Parathyroid adenoma (tissue), 2 donors: ENCODE data around the gene TMEM95.
"Not testable (repeated sequence)": the region's sequence is repeated elsewhere in the genome, so short reads cannot be mapped to it uniquely, and the experiment has no call there.

Experiments used
- H2AFZ ChIP-seq: fragments of 300-600 bp; sonication (generic); one replicate; pipeline ENCODE4 v1.7.0; 2017; ENCODE audit warnings: antibody characterized with exemption, mild to moderate bottlenecking
- H3K27ac ChIP-seq: fragments of 300-600 bp; sonication (generic); one replicate; pipeline ENCODE4 v1.7.0; 2017
- H3K27me3 ChIP-seq: fragments of 300-600 bp; sonication (generic); one replicate; pipeline ENCODE4 v1.7.0; 2017; ENCODE audit warnings: low read length; ENCODE audit not compliant: control insufficient read depth, insufficient read depth
- H3K36me3 ChIP-seq: fragments of 300-600 bp; sonication (generic); one replicate; pipeline ENCODE4 v1.7.0; 2017; ENCODE audit warnings: low read length; ENCODE audit not compliant: control insufficient read depth, insufficient read depth
- H3K4me1 ChIP-seq: fragments of 300-600 bp; sonication (generic); one replicate; pipeline ENCODE4 v1.7.0; 2017; ENCODE audit warnings: control low read depth
- H3K4me2 ChIP-seq: fragments of 300-600 bp; sonication (generic); one replicate; pipeline ENCODE4 v1.7.0; 2017; ENCODE audit warnings: low read length
- H3K4me3 ChIP-seq: fragments of 300-600 bp; sonication (generic); one replicate; pipeline ENCODE4 v1.7.0; 2017; ENCODE audit warnings: low read depth, low read length
- H3K79me2 ChIP-seq: fragments of 300-600 bp; sonication (generic); one replicate; pipeline ENCODE4 v1.7.0; 2017; ENCODE audit warnings: control low read depth
- H3K9ac ChIP-seq: fragments of 300-600 bp; sonication (generic); one replicate; pipeline ENCODE4 v1.7.0; 2017; ENCODE audit warnings: mild to moderate bottlenecking
- H3K9me3 ChIP-seq: fragments of 300-600 bp; sonication (generic); one replicate; pipeline ENCODE4 v1.7.0; 2017; ENCODE audit warnings: low read length; ENCODE audit not compliant: control insufficient read depth
- CTCF ChIP-seq: fragments of 300-600 bp; sonication (generic); IDR thresholded peaks from one replicate; pipeline ENCODE4 v1.7.0; 2017; ENCODE audit warnings: antibody characterized with exemption, mild to moderate bottlenecking
- donor health status: primary hyperparathyroidism.

TMEM95 gene

GRCh38 chr17:7356072-7356549 is 1.2 kb downstream of the TMEM95 start:
- Histone ChIP-seq H2AFZ (peak overlapping the region; percentile 74), H3K9me3 (no peaks in the 10 kb centered on the region), H3K79me2 (no peaks in the 10 kb centered on the region), H3K4me2 (no peak overlapping the region), H3K27me3 (no peaks in the 10 kb centered on the region), H3K9ac (no peak overlapping the region), H3K27ac (no peak overlapping the region), H3K4me1 (peaks cover 13% of the 10 kb centered on the region), H3K36me3 (no peaks in the 10 kb centered on the region), H3K4me3 (no peak overlapping the region)
- peak; percentile 88 for TF ChIP-seq CTCF

GRCh38 chr17:7356756-7357155 is 1.8 kb downstream of the TMEM95 start:
- no peak overlapping the region for H3K4me3 ChIP-seq
- no peaks in the 10 kb centered on the region for H3K9me3 ChIP-seq
- peaks cover 13% of the 10 kb centered on the region for H3K4me1 ChIP-seq
- H3K79me2 ChIP-seq: no peaks in the 10 kb centered on the region
- no peak overlapping the region for H3K27ac ChIP-seq
- H2AFZ ChIP-seq: no peak overlapping the region
- TF ChIP-seq CTCF: no peak
- no peak overlapping the region for H3K9ac ChIP-seq
- no peaks in the 10 kb centered on the region for H3K36me3 ChIP-seq
- H3K4me2 ChIP-seq: no peak overlapping the region
- H3K27me3 ChIP-seq: no peaks in the 10 kb centered on the region

- Histone ChIP-seq H3K9me3 (no peaks in the 10 kb centered on the region), H3K4me3 (no peak overlapping the region), H3K4me1 (peaks cover 13% of the 10 kb centered on the region), H3K4me2 (no peak overlapping the region), H2AFZ (no peak overlapping the region), H3K79me2 (no peaks in the 10 kb centered on the region), H3K9ac (no peak overlapping the region), H3K27me3 (no peaks in the 10 kb centered on the region), H3K36me3 (no peaks in the 10 kb centered on the region), H3K27ac (no peak overlapping the region)
- TF ChIP-seq CTCF: no peak
Observed at GRCh38 chr17:7357381-7357780, 2.4 kb downstream of the TMEM95 start.

- Histone ChIP-seq H3K79me2 (no peaks in the 10 kb centered on the region), H3K9ac (no peak overlapping the region), H3K4me1 (no peaks in the 10 kb centered on the region), H3K36me3 (no peaks in the 10 kb centered on the region), H3K27me3 (no peaks in the 10 kb centered on the region), H3K4me3 (no peak overlapping the region), H3K9me3 (no peaks in the 10 kb centered on the region), H3K27ac (no peak overlapping the region), H3K4me2 (no peak overlapping the region), H2AFZ (no peak overlapping the region)
- no peak for TF ChIP-seq CTCF
Observed at GRCh38 chr17:7361906-7362305, 7.0 kb downstream of the TMEM95 start.

GRCh38 chr17:7363311-7363710 is 8.4 kb downstream of the TMEM95 start:
- H3K79me2 ChIP-seq: no peaks in the 10 kb centered on the region
- no peaks in the 10 kb centered on the region for H3K27me3 ChIP-seq
- H3K27ac ChIP-seq: no peak overlapping the region
- no peaks in the 10 kb centered on the region for H3K4me1 ChIP-seq
- no peak overlapping the region for H2AFZ ChIP-seq
- no peak for TF ChIP-seq CTCF
- no peaks in the 10 kb centered on the region for H3K36me3 ChIP-seq
- no peaks in the 10 kb centered on the region for H3K9me3 ChIP-seq
- no peak overlapping the region for H3K9ac ChIP-seq
- no peak overlapping the region for H3K4me3 ChIP-seq
- H3K4me2 ChIP-seq: no peak overlapping the region

- not testable (repeated sequence) for H3K27me3 ChIP-seq, H3K36me3 ChIP-seq, H2AFZ ChIP-seq, H3K27ac ChIP-seq, H3K9ac ChIP-seq, H3K79me2 ChIP-seq, H3K4me3 ChIP-seq, H3K4me2 ChIP-seq, H3K4me1 ChIP-seq, H3K9me3 ChIP-seq
Observed at GRCh38 chr17:7365963-7366362, 11.0 kb downstream of the TMEM95 start.
